ENCODE data around the gene RAB40C.

RAB40C gene

DNA sequence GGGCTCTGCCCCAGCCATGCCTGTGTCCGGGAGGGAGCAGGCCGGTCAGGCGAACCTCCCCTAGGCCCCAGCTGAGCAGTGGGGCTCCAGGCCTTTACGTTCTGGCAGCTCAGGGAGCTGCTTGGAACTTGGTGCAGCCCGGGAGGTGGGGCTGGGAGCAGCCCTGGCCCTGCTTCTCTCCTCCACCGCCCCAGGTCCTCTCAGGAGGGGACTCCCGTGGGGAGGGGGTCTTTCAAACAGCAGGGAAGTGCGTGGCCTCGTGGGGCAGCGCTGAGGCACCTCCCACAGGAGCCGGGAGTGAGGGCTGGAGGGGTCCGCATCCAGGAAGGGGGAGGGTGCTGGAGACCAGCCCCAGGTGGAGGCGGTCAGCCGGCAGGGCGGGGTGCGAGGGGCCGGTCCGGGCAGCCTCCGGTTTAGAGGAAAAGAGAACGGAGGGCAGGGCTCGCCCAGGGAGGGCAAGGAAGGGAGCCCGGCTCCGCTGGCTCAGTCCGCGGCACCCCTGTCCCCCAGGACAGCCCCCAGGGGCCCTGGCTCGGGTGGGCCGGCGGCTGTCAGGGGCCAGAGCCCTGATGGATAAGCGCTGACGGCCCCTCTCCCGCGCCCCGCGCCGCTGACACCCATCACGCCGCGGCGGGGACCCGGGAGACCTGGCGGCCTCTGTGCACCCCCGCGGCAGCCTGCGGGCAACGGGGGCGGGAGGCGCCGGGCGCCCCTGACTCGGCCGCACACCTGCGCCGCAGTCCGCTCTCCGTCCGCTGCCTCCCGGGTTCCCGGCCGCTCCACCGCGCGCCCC is 30.3 kb upstream of the RAB40C start:
- Histone ChIP-seq H3K27ac (ENCODE audit: insufficient read depth in 1 of 2, low read depth in 1 of 2, low read length in 2 of 2, poor library complexity in 1 of 2, severe bottlenecking in 2 of 2) (no peak overlapping the region), H3K4me3 (ENCODE audit: control insufficient read depth in 1 of 7, extremely low read depth in 1 of 7, insufficient read depth in 4 of 7, low read depth in 2 of 7, low read length in 6 of 7) (peak overlapping the region in 1 of 7 experiments; percentile 11), H3K36me3 (ENCODE audit: control insufficient read depth in 4 of 4, insufficient read depth in 4 of 4, low read length in 3 of 4) (no peaks in the 10 kb centered on the region), H3K9me3 (ENCODE audit: control extremely low read depth in 1 of 5, control insufficient read depth in 4 of 5, insufficient read depth in 2 of 5, low read depth in 1 of 5, low read length in 4 of 5) (no peaks in the 10 kb centered on the region), H3K27me3 (replicated peaks in 2 of 5; ENCODE audit: control insufficient read depth in 4 of 5, insufficient read depth in 5 of 5, low read length in 4 of 5) (peaks cover 0 to 44% (median 9%) of the 10 kb centered on the region in 5 experiments), H3K4me1 (ENCODE audit: control extremely low read depth in 1 of 4, control insufficient read depth in 4 of 4, insufficient read depth in 4 of 4, low read length in 3 of 4) (peaks cover 0 to 25% (median 15%) of the 10 kb centered on the region in 4 experiments)
- no peak for DNase-seq
- ChIA-PET POLR2A (no interaction called here), CTCF (no interaction called here)
- WGBS (ENCODE audit: insufficient coverage), result 18% methylated on average over 39 of the region's 62 CpGs

- Histone ChIP-seq H3K9me3 (ENCODE audit: control extremely low read depth in 1 of 5, control insufficient read depth in 4 of 5, insufficient read depth in 2 of 5, low read depth in 1 of 5, low read length in 4 of 5) (no peaks in the 10 kb centered on the region), H3K27me3 (replicated peaks in 2 of 5; ENCODE audit: control insufficient read depth in 4 of 5, insufficient read depth in 5 of 5, low read length in 4 of 5) (peaks cover 0 to 44% (median 9%) of the 10 kb centered on the region in 5 experiments), H3K4me1 (ENCODE audit: control extremely low read depth in 1 of 4, control insufficient read depth in 4 of 4, insufficient read depth in 4 of 4, low read length in 3 of 4) (peaks cover 0 to 25% (median 16%) of the 10 kb centered on the region in 4 experiments), H3K27ac (ENCODE audit: insufficient read depth in 1 of 2, low read depth in 1 of 2, low read length in 2 of 2, poor library complexity in 1 of 2, severe bottlenecking in 2 of 2) (no peak within 1 kb of the TSS), H3K4me3 (ENCODE audit: control insufficient read depth in 1 of 7, extremely low read depth in 1 of 7, insufficient read depth in 4 of 7, low read depth in 2 of 7, low read length in 6 of 7) (peak within 1 kb of the TSS in 1 of 7 experiments; percentile 36), H3K36me3 (ENCODE audit: control insufficient read depth in 4 of 4, insufficient read depth in 4 of 4, low read length in 3 of 4) (no peaks in the 10 kb centered on the region)
- ChIA-PET POLR2A (no interaction called here), CTCF (no interaction called here)
- no peak for DNase-seq
- WGBS (ENCODE audit: insufficient coverage), result under 1% methylated on average over 47 of the region's 84 CpGs
Measured at GRCh38 chr16:560204-560700, 29.6 kb upstream of the RAB40C start, which contains the start of gene PRR35. TSS of gene PRR35 (plus strand) at chr16:560394. CDS start at chr16:563295, 2,901 bp downstream.

DNA sequence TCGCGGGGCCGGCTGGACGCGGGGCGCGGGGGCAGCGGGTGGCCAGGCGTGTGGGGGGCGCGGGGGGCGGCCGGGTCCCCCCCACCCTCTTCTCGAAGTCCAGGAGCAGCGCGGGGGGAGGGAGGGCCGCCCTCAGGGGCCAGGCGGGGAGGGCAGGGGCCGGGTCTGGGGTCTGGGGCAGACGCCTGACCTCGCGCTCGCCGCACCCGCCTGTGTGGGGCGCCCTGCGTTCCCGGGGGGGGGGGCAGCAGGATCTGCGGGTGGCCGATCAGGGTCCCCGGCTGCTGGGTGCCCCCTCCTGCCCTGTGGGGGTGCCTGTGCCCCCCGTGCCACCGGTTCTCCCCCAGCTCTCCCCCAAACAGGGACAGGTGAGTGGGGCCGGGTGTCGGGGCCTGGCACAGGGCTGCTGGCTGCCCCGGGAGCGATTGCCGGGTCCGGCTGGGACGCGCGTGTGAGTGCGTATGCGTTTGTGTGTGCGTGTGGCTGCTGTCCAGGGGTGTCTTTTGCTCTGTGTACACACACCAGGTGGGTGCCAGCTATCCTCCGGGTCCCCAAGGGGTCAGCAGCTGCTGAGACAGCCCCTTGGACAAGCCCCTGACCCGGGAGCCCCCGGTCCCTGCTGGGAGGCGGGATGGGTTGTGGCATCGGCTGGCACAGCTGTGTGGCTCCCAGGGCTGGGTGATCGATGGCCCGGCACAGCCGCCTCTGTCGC is 29.0 kb upstream of the RAB40C start:
- CTCF ChIA-PET, result interaction anchor here (0.6 kb wide), 1 partner anchor 314 kb away, joined by 3 read pairs; no protein-coding TSS in a partner anchor
- 39% methylated on average over 20 of the region's 54 CpGs for WGBS (ENCODE audit: insufficient coverage)

GRCh38 chr16:561413-561794 is 28.5 kb upstream of the RAB40C start:
- H3K4me3 ChIP-seq (ENCODE audit: control insufficient read depth in 1 of 7, extremely low read depth in 1 of 7, insufficient read depth in 4 of 7, low read depth in 2 of 7, low read length in 6 of 7), result no peak overlapping the region
- H3K4me1 ChIP-seq (ENCODE audit: control extremely low read depth in 1 of 4, control insufficient read depth in 4 of 4, insufficient read depth in 4 of 4, low read length in 3 of 4), result peaks cover 0 to 31% (median 25%) of the 10 kb centered on the region in 4 experiments
- no peaks in the 10 kb centered on the region for H3K9me3 ChIP-seq (ENCODE audit: control extremely low read depth in 1 of 5, control insufficient read depth in 4 of 5, insufficient read depth in 2 of 5, low read depth in 1 of 5, low read length in 4 of 5)
- 87% methylated on average over 14 of the region's 15 CpGs for WGBS (ENCODE audit: insufficient coverage)
- peaks cover 0 to 44% (median 9%) of the 10 kb centered on the region in 5 experiments for H3K27me3 ChIP-seq (replicated peaks in 2 of 5; ENCODE audit: control insufficient read depth in 4 of 5, insufficient read depth in 5 of 5, low read length in 4 of 5)
- POLR2A ChIA-PET, result no interaction called here
- H3K36me3 ChIP-seq (ENCODE audit: control insufficient read depth in 4 of 4, insufficient read depth in 4 of 4, low read length in 3 of 4), result no peaks in the 10 kb centered on the region
- no peak for DNase-seq
- CTCF ChIA-PET, result no interaction called here
- H3K27ac ChIP-seq (ENCODE audit: insufficient read depth in 1 of 2, low read depth in 1 of 2, low read length in 2 of 2, poor library complexity in 1 of 2, severe bottlenecking in 2 of 2), result no peak overlapping the region

More for the DNA sequence above, 29.0 kb upstream of the RAB40C start:
- H3K27me3 ChIP-seq (replicated peaks in 2 of 5; ENCODE audit: control insufficient read depth in 4 of 5, insufficient read depth in 5 of 5, low read length in 4 of 5), result peaks cover 0 to 44% (median 9%) of the 10 kb centered on the region in 5 experiments
- H3K4me3 ChIP-seq (ENCODE audit: control insufficient read depth in 1 of 7, extremely low read depth in 1 of 7, insufficient read depth in 4 of 7, low read depth in 2 of 7, low read length in 6 of 7), result no peak overlapping the region
- H3K9me3 ChIP-seq (ENCODE audit: control extremely low read depth in 1 of 5, control insufficient read depth in 4 of 5, insufficient read depth in 2 of 5, low read depth in 1 of 5, low read length in 4 of 5), result no peaks in the 10 kb centered on the region
- peaks cover 0 to 25% (median 19%) of the 10 kb centered on the region in 4 experiments for H3K4me1 ChIP-seq (ENCODE audit: control extremely low read depth in 1 of 4, control insufficient read depth in 4 of 4, insufficient read depth in 4 of 4, low read length in 3 of 4)
- no peak for DNase-seq
- POLR2A ChIA-PET, result no interaction called here
- no peaks in the 10 kb centered on the region for H3K36me3 ChIP-seq (ENCODE audit: control insufficient read depth in 4 of 4, insufficient read depth in 4 of 4, low read length in 3 of 4)
- H3K27ac ChIP-seq (ENCODE audit: insufficient read depth in 1 of 2, low read depth in 1 of 2, low read length in 2 of 2, poor library complexity in 1 of 2, severe bottlenecking in 2 of 2), result no peak overlapping the region

DNA sequence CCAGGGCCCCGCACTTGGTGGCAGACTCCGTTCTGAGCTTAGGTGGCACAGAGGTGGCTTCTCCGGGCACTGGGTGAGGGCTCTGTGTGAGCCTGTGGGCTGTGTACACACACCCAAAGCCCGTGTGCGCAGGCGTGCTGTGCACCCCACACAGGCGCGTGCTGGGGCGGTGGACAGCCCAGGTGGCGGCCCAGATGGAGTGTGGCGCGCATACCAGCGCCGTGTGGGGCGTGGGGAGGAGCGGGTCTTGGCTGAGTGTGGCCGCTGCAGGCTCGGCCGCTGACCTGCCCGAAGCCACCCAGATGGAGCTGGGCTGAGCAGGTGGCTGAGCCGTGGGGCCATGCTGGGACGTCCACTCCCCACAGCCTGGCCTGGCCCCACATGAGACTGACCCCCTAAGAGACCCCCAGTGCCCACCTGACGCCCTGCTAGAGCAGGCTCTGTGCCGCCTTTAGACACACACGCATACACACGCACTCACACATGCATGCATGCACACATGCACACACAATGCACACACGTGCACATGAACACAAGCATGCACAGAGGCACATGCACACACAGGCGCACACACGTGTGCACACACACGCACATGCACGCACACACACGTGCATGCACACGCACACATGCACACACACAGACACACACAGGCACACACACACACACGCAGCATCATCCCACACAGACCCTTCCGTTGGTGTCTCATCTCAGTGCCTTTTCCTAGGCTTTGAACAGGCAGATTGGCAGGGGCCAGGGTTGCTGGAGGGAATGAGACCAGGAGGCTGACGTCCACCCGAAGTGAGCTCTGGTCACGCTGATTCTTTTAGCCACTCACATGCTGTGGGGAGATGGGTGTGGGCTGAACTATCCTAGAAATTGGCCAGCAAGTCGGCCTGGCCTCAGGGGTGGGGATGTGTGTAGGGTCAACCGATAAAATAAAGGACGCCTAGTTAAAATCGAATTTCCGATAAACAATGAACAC is 27.6 kb upstream of the RAB40C start:
- 94% methylated on average over 28 of the region's 43 CpGs for WGBS (ENCODE audit: insufficient coverage)
- Histone ChIP-seq H3K36me3 (ENCODE audit: control insufficient read depth in 4 of 4, insufficient read depth in 4 of 4, low read length in 3 of 4) (no peaks in the 10 kb centered on the region), H3K9me3 (ENCODE audit: control extremely low read depth in 1 of 5, control insufficient read depth in 4 of 5, insufficient read depth in 2 of 5, low read depth in 1 of 5, low read length in 4 of 5) (no peaks in the 10 kb centered on the region), H3K27ac (ENCODE audit: insufficient read depth in 1 of 2, low read depth in 1 of 2, low read length in 2 of 2, poor library complexity in 1 of 2, severe bottlenecking in 2 of 2) (no peak overlapping the region), H3K4me3 (ENCODE audit: control insufficient read depth in 1 of 7, extremely low read depth in 1 of 7, insufficient read depth in 4 of 7, low read depth in 2 of 7, low read length in 6 of 7) (no peak overlapping the region), H3K27me3 (replicated peaks in 2 of 5; ENCODE audit: control insufficient read depth in 4 of 5, insufficient read depth in 5 of 5, low read length in 4 of 5) (peaks cover 0 to 44% (median 9%) of the 10 kb centered on the region in 5 experiments), H3K4me1 (ENCODE audit: control extremely low read depth in 1 of 4, control insufficient read depth in 4 of 4, insufficient read depth in 4 of 4, low read length in 3 of 4) (peaks cover 0 to 39% (median 33%) of the 10 kb centered on the region in 4 experiments)
- ChIA-PET CTCF (no interaction called here), POLR2A (no interaction called here)
- no peak for DNase-seq

GRCh38 chr16:563072-563644 is 26.7 kb upstream of the RAB40C start:
- H3K9me3 ChIP-seq (ENCODE audit: control extremely low read depth in 1 of 5, control insufficient read depth in 4 of 5, insufficient read depth in 2 of 5, low read depth in 1 of 5, low read length in 4 of 5), result no peaks in the 10 kb centered on the region
- no peak overlapping the region for H3K4me3 ChIP-seq (ENCODE audit: control insufficient read depth in 1 of 7, extremely low read depth in 1 of 7, insufficient read depth in 4 of 7, low read depth in 2 of 7, low read length in 6 of 7)
- H3K4me1 ChIP-seq (ENCODE audit: control extremely low read depth in 1 of 4, control insufficient read depth in 4 of 4, insufficient read depth in 4 of 4, low read length in 3 of 4), result peaks cover 0 to 40% (median 32%) of the 10 kb centered on the region in 4 experiments
- no peak for DNase-seq
- WGBS (ENCODE audit: insufficient coverage), result 94% methylated on average over 8 of the region's 30 CpGs
- peaks cover 0 to 44% (median 9%) of the 10 kb centered on the region in 5 experiments for H3K27me3 ChIP-seq (replicated peaks in 2 of 5; ENCODE audit: control insufficient read depth in 4 of 5, insufficient read depth in 5 of 5, low read length in 4 of 5)
- no peak overlapping the region for H3K27ac ChIP-seq (ENCODE audit: insufficient read depth in 1 of 2, low read depth in 1 of 2, low read length in 2 of 2, poor library complexity in 1 of 2, severe bottlenecking in 2 of 2)
- no peaks in the 10 kb centered on the region for H3K36me3 ChIP-seq (ENCODE audit: control insufficient read depth in 4 of 4, insufficient read depth in 4 of 4, low read length in 3 of 4)
- ChIA-PET POLR2A (no interaction called here), CTCF (no interaction called here)

Data from common myeloid progenitor, CD34-positive (primary cell).